Measurements from ENCODE around the gene NSD2.

The NSD2 gene

GRCh38 chr4:1945124-1945895, 74.1 kb downstream of the NSD2 start:
- no peak for TF ChIP-seq POLR2A (IDR thresholded peaks at IDR 0.05; ENCODE audit: extremely low read depth, insufficient read length)
- TF ChIP-seq CTCF (IDR thresholded peaks at IDR 0.05; ENCODE audit: low read depth, low read length): no peak
- no peak for TF ChIP-seq MAX (IDR thresholded peaks at IDR 0.05; ENCODE audit: low read depth, low read length)
- TF ChIP-seq MYC (IDR thresholded peaks at IDR 0.05; ENCODE audit: low read depth, low read length): no peak
- H3K4me3 ChIP-seq (ENCODE audit: low read depth, low read length): no peak overlapping the region
- DNase-seq (ENCODE audit: low read depth): no peak

- DNase-seq (ENCODE audit: low read depth): no peak
- no peak overlapping the region for H3K4me3 ChIP-seq (ENCODE audit: low read depth, low read length)
- TF ChIP-seq CTCF (IDR thresholded peaks at IDR 0.05; ENCODE audit: low read depth, low read length) (no peak), MYC (IDR thresholded peaks at IDR 0.05; ENCODE audit: low read depth, low read length) (no peak), MAX (IDR thresholded peaks at IDR 0.05; ENCODE audit: low read depth, low read length) (no peak), POLR2A (IDR thresholded peaks at IDR 0.05; ENCODE audit: extremely low read depth, insufficient read length) (no peak)
These were observed 74.7 kb downstream of the NSD2 start for GRCh38 chr4:1945912-1946311.

- TF ChIP-seq MAX (IDR thresholded peaks at IDR 0.05; ENCODE audit: low read depth, low read length) (no peak), POLR2A (IDR thresholded peaks at IDR 0.05; ENCODE audit: extremely low read depth, insufficient read length) (no peak), CTCF (IDR thresholded peaks at IDR 0.05; ENCODE audit: low read depth, low read length) (no peak), MYC (IDR thresholded peaks at IDR 0.05; ENCODE audit: low read depth, low read length) (no peak)
- no peak for DNase-seq (ENCODE audit: low read depth)
- H3K4me3 ChIP-seq (ENCODE audit: low read depth, low read length): no peak overlapping the region
These were observed 77.0 kb downstream of the NSD2 start for GRCh38 chr4:1948232-1948631.

- DNase-seq (ENCODE audit: low read depth): no peak
- TF ChIP-seq CTCF (IDR thresholded peaks at IDR 0.05; ENCODE audit: low read depth, low read length): no peak
- no peak for TF ChIP-seq POLR2A (IDR thresholded peaks at IDR 0.05; ENCODE audit: extremely low read depth, insufficient read length)
- no peak for TF ChIP-seq MYC (IDR thresholded peaks at IDR 0.05; ENCODE audit: low read depth, low read length)
- TF ChIP-seq MAX (IDR thresholded peaks at IDR 0.05; ENCODE audit: low read depth, low read length): no peak
These were observed 77.8 kb downstream of the NSD2 start for GRCh38 chr4:1948892-1949436.

GRCh38 chr4:1950369-1950768, 79.2 kb downstream of the NSD2 start:
- H3K4me3 ChIP-seq (ENCODE audit: low read depth, low read length): no peak overlapping the region
- TF ChIP-seq POLR2A (IDR thresholded peaks at IDR 0.05; ENCODE audit: extremely low read depth, insufficient read length) (no peak), MYC (IDR thresholded peaks at IDR 0.05; ENCODE audit: low read depth, low read length) (no peak), CTCF (IDR thresholded peaks at IDR 0.05; ENCODE audit: low read depth, low read length) (no peak), MAX (IDR thresholded peaks at IDR 0.05; ENCODE audit: low read depth, low read length) (no peak)
- no peak for DNase-seq (ENCODE audit: low read depth)

More at GRCh38 chr4:1948892-1949436, 77.8 kb downstream of the NSD2 start:
- no peak overlapping the region for H3K4me3 ChIP-seq (ENCODE audit: low read depth, low read length)
